ENCODE data around the gene PCDHGA4. TPM values are rescaled to one million over a fixed set of nuclear protein-coding genes. Genes with fewer than 3 reads are reported as not detected.

PCDHGA4 gene
- total RNA-seq, 2 experiments from 2014 or later = not detected

DNA sequence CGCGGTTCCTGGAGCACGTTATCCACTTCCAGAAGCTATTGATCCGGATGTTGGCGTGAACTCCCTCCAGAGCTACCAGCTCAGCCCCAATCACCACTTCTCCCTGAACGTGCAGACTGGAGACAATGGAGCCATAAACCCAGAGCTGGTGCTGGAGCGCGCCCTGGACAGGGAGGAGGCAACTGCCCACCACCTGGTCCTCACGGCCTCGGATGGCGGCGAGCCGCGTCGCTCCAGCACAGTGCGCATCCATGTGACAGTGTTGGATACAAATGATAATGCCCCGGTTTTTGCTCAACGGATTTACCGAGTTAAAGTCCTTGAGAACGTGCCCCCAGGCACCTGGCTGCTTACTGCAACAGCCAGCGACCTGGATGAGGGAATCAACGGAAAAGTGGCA is 48.6 kb downstream of the PCDHGA4 start:
- no peaks in the 10 kb centered on the region for H3K4me1 Mint-ChIP-seq (ENCODE audit: low read depth)
- H3K4me3 Mint-ChIP-seq = no peak overlapping the region
- TF ChIP-seq, protein P1, sequence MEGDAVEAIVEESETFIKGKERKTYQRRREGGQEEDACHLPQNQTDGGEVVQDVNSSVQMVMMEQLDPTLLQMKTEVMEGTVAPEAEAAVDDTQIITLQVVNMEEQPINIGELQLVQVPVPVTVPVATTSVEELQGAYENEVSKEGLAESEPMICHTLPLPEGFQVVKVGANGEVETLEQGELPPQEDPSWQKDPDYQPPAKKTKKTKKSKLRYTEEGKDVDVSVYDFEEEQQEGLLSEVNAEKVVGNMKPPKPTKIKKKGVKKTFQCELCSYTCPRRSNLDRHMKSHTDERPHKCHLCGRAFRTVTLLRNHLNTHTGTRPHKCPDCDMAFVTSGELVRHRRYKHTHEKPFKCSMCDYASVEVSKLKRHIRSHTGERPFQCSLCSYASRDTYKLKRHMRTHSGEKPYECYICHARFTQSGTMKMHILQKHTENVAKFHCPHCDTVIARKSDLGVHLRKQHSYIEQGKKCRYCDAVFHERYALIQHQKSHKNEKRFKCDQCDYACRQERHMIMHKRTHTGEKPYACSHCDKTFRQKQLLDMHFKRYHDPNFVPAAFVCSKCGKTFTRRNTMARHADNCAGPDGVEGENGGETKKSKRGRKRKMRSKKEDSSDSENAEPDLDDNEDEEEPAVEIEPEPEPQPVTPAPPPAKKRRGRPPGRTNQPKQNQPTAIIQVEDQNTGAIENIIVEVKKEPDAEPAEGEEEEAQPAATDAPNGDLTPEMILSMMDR (IDR thresholded peaks at IDR 0.05) = no peak
- H3K9me3 Mint-ChIP-seq = peaks cover 28% of the 10 kb centered on the region
- DNase-seq = no peak
- POLR2A ChIA-PET = no interaction called here
- H3K36me3 Mint-ChIP-seq (ENCODE audit: low read depth) = peaks cover 22% of the 10 kb centered on the region
- CTCF ChIA-PET = interaction anchor here (0.6 to 2.0 kb wide), 10 partner anchors 10 to 166 kb away, joined by 3 to 19 read pairs (median 4); partner anchors contain the start of genes PCDHB15, PCDHGA10, PCDHGA11 and PCDHGA12
- ATAC-seq = no peak
- no peak overlapping the region for H3K27ac Mint-ChIP-seq
- peaks cover 66% of the 10 kb centered on the region for H3K27me3 Mint-ChIP-seq
- intact Hi-C loops (cut with micrococcal nuclease) = no loop called here

Other genes with a start within 250 kb of the PCDHGA4 start
- gene PCDHB4, start 233.2 kb upstream of the PCDHGA4 start, total RNA-seq = not detected
- gene PCDHB5, start 219.8 kb upstream of the PCDHGA4 start, total RNA-seq = not detected
- gene PCDHB6, start 205.0 kb upstream of the PCDHGA4 start, total RNA-seq = not detected
- not detected for gene PCDHB7, start 182.4 kb upstream of the PCDHGA4 start, total RNA-seq
- gene PCDHB8, start 177.2 kb upstream of the PCDHGA4 start, total RNA-seq = not detected
- gene PCDHB16, start 172.6 kb upstream of the PCDHGA4 start, total RNA-seq = not detected
- gene PCDHB9, start 167.9 kb upstream of the PCDHGA4 start, total RNA-seq = not detected
- gene PCDHB10, start 162.7 kb upstream of the PCDHGA4 start, total RNA-seq = not detected
- not detected for gene PCDHB11, start 155.4 kb upstream of the PCDHGA4 start, total RNA-seq
- not detected for gene PCDHB12, start 146.3 kb upstream of the PCDHGA4 start, total RNA-seq
- gene PCDHB13, start 141.1 kb upstream of the PCDHGA4 start, total RNA-seq = not detected
- not detected for gene PCDHB14, start 131.7 kb upstream of the PCDHGA4 start, total RNA-seq
- not detected for gene PCDHB15, start 109.6 kb upstream of the PCDHGA4 start, total RNA-seq
- under 1 TPM in 1 of 2 experiments, not detected in 1; 0.25 TPM for gene SLC25A2, start 51.0 kb upstream of the PCDHGA4 start, total RNA-seq
- gene TAF7, start 34.2 kb upstream of the PCDHGA4 start, total RNA-seq = 10 to 100 TPM; 56.2 to 58.1 TPM
- gene PCDHGA1, start 24.5 kb upstream of the PCDHGA4 start, total RNA-seq = under 1 TPM in 1 of 2 experiments, not detected in 1; 0.07 TPM
- not detected for gene PCDHGA2, start 16.3 kb upstream of the PCDHGA4 start, total RNA-seq
- not detected for gene PCDHGA3, start 11.2 kb upstream of the PCDHGA4 start, total RNA-seq
- not detected for gene PCDHGB1, start 4.9 kb upstream of the PCDHGA4 start, total RNA-seq
- under 1 TPM; 0.11 to 0.14 TPM for gene PCDHGB2, start 5.0 kb downstream of the PCDHGA4 start, total RNA-seq
- not detected for gene PCDHGA5, start 9.1 kb downstream of the PCDHGA4 start, total RNA-seq
- under 1 TPM; 0.07 to 0.16 TPM for gene PCDHGB3, start 15.2 kb downstream of the PCDHGA4 start, total RNA-seq
- gene PCDHGA6, start 18.9 kb downstream of the PCDHGA4 start, total RNA-seq = not detected
- gene PCDHGA7, start 27.7 kb downstream of the PCDHGA4 start, total RNA-seq = not detected
- not detected for gene PCDHGB4, start 32.7 kb downstream of the PCDHGA4 start, total RNA-seq
- gene PCDHGA8, start 37.6 kb downstream of the PCDHGA4 start, total RNA-seq = not detected
- gene PCDHGB5, start 42.9 kb downstream of the PCDHGA4 start, total RNA-seq = under 1 TPM in 1 of 2 experiments, not detected in 1; 0.11 TPM
- under 1 TPM in 1 of 2 experiments, not detected in 1; 0.09 TPM for gene PCDHGA9, start 47.8 kb downstream of the PCDHGA4 start, total RNA-seq
- under 1 TPM in 1 of 2 experiments, not detected in 1; 0.09 TPM for gene PCDHGB6, start 53.0 kb downstream of the PCDHGA4 start, total RNA-seq
- not detected for gene PCDHGA10, start 58.0 kb downstream of the PCDHGA4 start, total RNA-seq
- gene PCDHGB7, start 62.7 kb downstream of the PCDHGA4 start, total RNA-seq = not detected
- not detected for gene PCDHGA11, start 66.0 kb downstream of the PCDHGA4 start, total RNA-seq
- gene PCDHGA12, start 75.5 kb downstream of the PCDHGA4 start, total RNA-seq = not detected
- not detected for gene PCDHGC3, start 120.9 kb downstream of the PCDHGA4 start, total RNA-seq
- not detected for gene PCDHGC4, start 130.0 kb downstream of the PCDHGA4 start, total RNA-seq
- gene PCDHGC5, start 134.1 kb downstream of the PCDHGA4 start, total RNA-seq = not detected

Data from activated CD8-positive, alpha-beta T cell treated with anti-CD3 and anti-CD28 coated beads for 36 hours (primary cell).